K562 (cell line): ENCODE data around the gene CD68. TPM values are rescaled to one million over a fixed set of nuclear protein-coding genes. Genes with fewer than 3 reads are reported as not detected.

ENCODE experiments used
- ATAC-seq: fragments of 200-7000 bp; cut with Tn5 transposase; 3 replicates; pipeline ENCODE4 v1.9.1; 2020; ENCODE audit warnings: moderate library complexity
- BruUV-seq: library from RNA; stranded (reverse); fragments of 400-500 nt; replicated peaks from 2 replicates; lab custom pipeline; 2021; lab: Mats Ljungman, UMichigan
- CTCF ChIA-PET: fragments of 300-600 bp; formaldehyde crosslinking; extraction: SDS; loops from one replicate; lab custom pipeline; 2021; ENCODE audit warnings: low intra/inter-chr PET ratio; lab: Yijun Ruan, JAX
- POLR2A ChIA-PET: fragments of 300-600, 350-650 bp; sonication (Branson Sonifier 250); formaldehyde crosslinking; extraction: SDS; loops from one replicate; lab custom pipeline; 2021; ENCODE audit warnings: antibody characterized with exemption, inconsistent platforms; lab: Yijun Ruan, JAX
- DNase-seq, 4 experiments: peaks; one replicate each; pipeline versions ENCODE4 v3.0.0 to v3.0.0-alpha.2; 2011 to 2018; ENCODE audit warnings: low spot score in 3 of 4, mixed read lengths in 3 of 4; ENCODE audit errors: extremely low read depth in 1 of 4
- FAIRE-seq: peaks from 2 replicates; lab custom pipeline; 2011; peaks lifted over from hg19 to GRCh38; lab: Jason Lieb, UNC
- H2AFZ ChIP-seq: 2 replicates; pipeline ENCODE4 v1.6.0; 2011; ENCODE audit warnings: low read depth, low read length, control low read depth, inconsistent platforms
- H3K27ac ChIP-seq: fragments of 200-600 bp; 3 replicates; pipeline ENCODE4 v1.8.0; 2011; ENCODE audit warnings: low read depth, mild to moderate bottlenecking, control low read depth, inconsistent platforms, low read length, moderate library complexity, mixed read lengths; ENCODE audit errors: extremely low read depth
- H3K27me3 ChIP-seq, 2 experiments: fragments of 300-600 bp in 1 of 2; 2 replicates in 1 of 2; 3 replicates in 1 of 2; pipeline versions ENCODE4 v1.6.0 to v1.8.0; 2011; ENCODE audit warnings: inconsistent platforms in 2 of 2, low read length in 2 of 2, mild to moderate bottlenecking in 1 of 2, mixed read lengths in 1 of 2, moderate library complexity in 1 of 2; ENCODE audit not compliant: control insufficient read depth in 2 of 2, insufficient read depth in 2 of 2
- H3K36me3 ChIP-seq: fragments of 300-600 bp; 3 replicates; pipeline ENCODE4 v1.8.0; 2011; ENCODE audit warnings: mild to moderate bottlenecking, low read length, inconsistent platforms; ENCODE audit not compliant: control insufficient read depth, insufficient read depth
- H3K4me1 ChIP-seq, 2 experiments: fragments of 200-600 bp in 1 of 2; replicated peaks in 1 of 2; 2 replicates in 1 of 2; 3 replicates in 1 of 2; pipeline versions ENCODE4 v1.5.1 to v1.8.0; 2011; ENCODE audit warnings: inconsistent platforms in 2 of 2, low read length in 2 of 2, mild to moderate bottlenecking in 1 of 2, mixed read lengths in 1 of 2, moderate library complexity in 1 of 2; ENCODE audit not compliant: control insufficient read depth in 2 of 2, insufficient read depth in 2 of 2
- H3K4me2 ChIP-seq: 2 replicates; pipeline ENCODE4 v1.6.1; 2011; ENCODE audit warnings: low read length, control low read depth, inconsistent platforms, mixed read lengths; ENCODE audit not compliant: insufficient read depth
- H3K4me3 ChIP-seq: fragments of 200-600 bp; sonication (generic), shearing (Covaris generic); 2 replicates; pipeline ENCODE4 v1.5.1; 2016; ENCODE audit warnings: control low read depth, inconsistent platforms
- H3K79me2 ChIP-seq: fragments of 200-600 bp; 3 replicates; pipeline ENCODE4 v1.8.0; 2011; ENCODE audit warnings: low read length, inconsistent platforms; ENCODE audit not compliant: control insufficient read depth, insufficient read depth
- H3K9ac ChIP-seq, 2 experiments: 2 replicates each; pipeline versions ENCODE4 v1.6.0 to v1.6.1; 2011; ENCODE audit warnings: low read depth in 2 of 2, low read length in 2 of 2, control low read depth in 1 of 2, inconsistent platforms in 1 of 2, mild to moderate bottlenecking in 1 of 2, mixed read lengths in 1 of 2; ENCODE audit not compliant: insufficient read depth in 1 of 2
- H3K9me1 ChIP-seq: one replicate; pipeline ENCODE4 v1.6.0; 2011; ENCODE audit warnings: inconsistent platforms, mild to moderate bottlenecking, low read length, moderate library complexity; ENCODE audit not compliant: control insufficient read depth, insufficient read depth
- H3K9me3 ChIP-seq: replicated peaks from 2 replicates; pipeline ENCODE4 v1.5.1; 2011; ENCODE audit warnings: low read depth, low read length, inconsistent platforms; ENCODE audit not compliant: control insufficient read depth, insufficient read depth
- H4K20me1 ChIP-seq: replicated peaks from 2 replicates; pipeline ENCODE4 v1.6.1; 2011; ENCODE audit warnings: low read length, inconsistent platforms, mixed read lengths; ENCODE audit not compliant: control insufficient read depth, insufficient read depth
- CREM ChIP-seq: IDR thresholded peaks from 2 replicates; pipeline ENCODE4 v1.6.1; 2014; ENCODE audit warnings: antibody characterized with exemption, low read depth
- ELF2 ChIP-seq: fragments of 250-450 bp; sonication (Bioruptor Pico); IDR thresholded peaks from 2 replicates; pipeline ENCODE4 v1.5.0; 2021; ENCODE audit warnings: mild to moderate bottlenecking
- FOXK1 ChIP-seq: sonication (generic); formaldehyde crosslinking; IDR thresholded peaks from 2 replicates; pipeline ENCODE4 v1.8.0; 2022; ENCODE audit warnings: missing genetic modification reagents, mild to moderate bottlenecking, borderline replicate concordance
- HNRNPUL1 ChIP-seq: fragments of 200-400 bp; formaldehyde crosslinking; IDR thresholded peaks from 2 replicates; pipeline ENCODE4 v1.6.1; 2017; ENCODE audit warnings: low read length
- HOXB6 ChIP-seq: fragments of 250-450 bp; sonication (Bioruptor Pico); IDR thresholded peaks from 2 replicates; pipeline ENCODE4 v1.5.1; 2022; ENCODE audit warnings: mild to moderate bottlenecking, borderline replicate concordance
- IRF1 ChIP-seq: sonication (generic); formaldehyde crosslinking; IDR thresholded peaks from 2 replicates; pipeline ENCODE4 v1.8.0; 2022; ENCODE audit warnings: missing genetic modification reagents, mild to moderate bottlenecking, borderline replicate concordance
- KDM5B ChIP-seq: fragments of 200-600 bp; sonication (generic); IDR thresholded peaks from 2 replicates; pipeline ENCODE4 v1.6.1; 2012; ENCODE audit warnings: low read depth, mild to moderate bottlenecking, moderate library complexity, low read length, control low read depth, inconsistent platforms; ENCODE audit not compliant: insufficient replicate concordance
- MIER1 ChIP-seq: fragments of 450-650 bp; IDR thresholded peaks from 2 replicates; pipeline ENCODE4 v1.6.1; 2016; ENCODE audit warnings: antibody characterized with exemption, mild to moderate bottlenecking, low read depth
- NFRKB ChIP-seq: fragments of 450-650 bp; IDR thresholded peaks from 2 replicates; pipeline ENCODE4 v1.6.1; 2016; ENCODE audit warnings: low read depth
- SMAD3 ChIP-seq: fragments of 450-650 bp; formaldehyde crosslinking; conservative IDR thresholded peaks from 2 replicates; pipeline ENCODE4 v1.4.0; 2020; ENCODE audit warnings: mild to moderate bottlenecking
- ZNF134 ChIP-seq: fragments of 250-450 bp; sonication (Bioruptor Pico); conservative IDR thresholded peaks from 2 replicates; pipeline ENCODE4 v1.4.0; 2020
- ZSCAN32 ChIP-seq: fragments of 450-650 bp; formaldehyde crosslinking; IDR thresholded peaks from 2 replicates; pipeline ENCODE4 v1.4.0; 2020; ENCODE audit warnings: mild to moderate bottlenecking, moderate library complexity
- WGBS: fragments of 100-300 bp; shearing (Covaris generic); methylation state at CpG from one replicate; pipeline ENCODE4 v1.1.6; 2016; ENCODE audit warnings: low coverage, mixed read lengths; ENCODE audit not compliant: insufficient coverage; ENCODE audit errors: missing lambda C conversion rate; 5-methylcytosine and 5-hydroxymethylcytosine counted together
- in situ Hi-C: fragments of 300-500 bp; cut with MboI; formaldehyde crosslinking; loops from 4 replicates; pipeline ENCODE4 v1.15.0; 2018; ENCODE audit warnings: inconsistent platforms, mixed read lengths
- intact Hi-C: fragments of 100-400 bp; cut with micrococcal nuclease; formaldehyde crosslinking; loops from 2 replicates; pipeline ENCODE4 v1.14.2; 2022
- polyA plus RNA-seq, 8 experiments: library from polyadenylated mRNA; depleted of rRNA in 4 of 8; stranded (reverse) in 5 of 8; unstranded in 3 of 8; fragments of >200 nt; fragmentation: Nextera tagmentation in 2 of 8; fragmentation: Illumina TruSeq in 1 of 8; extraction: Ambion mirVana in 2 of 8; extraction: Trizol in 1 of 8; gene quantifications; 2 replicates each; pipeline versions ENCODE4 v1.2.1 to v1.2.3, GENCODE V29; 2011 to 2014; ENCODE audit warnings: inconsistent platforms in 1 of 8, missing spikeins in 1 of 8
- total RNA-seq, 7 experiments: library from RNA; depleted of rRNA in 6 of 7; stranded (reverse); fragments of >200 nt in 6 of 7; fragmentation: Illumina TruSeq in 2 of 7; extraction: Trizol in 2 of 7; gene quantifications; 2 replicates each; pipeline versions ENCODE4 v1.2.1 to v1.2.3, GENCODE V29; 2011 to 2021; ENCODE audit warnings: low replicate concordance in 1 of 7
- TF ChIP-seq, protein P1 (sequence below): fragments of 250-450 bp; sonication (Bioruptor Pico); IDR thresholded peaks from 2 replicates; pipeline ENCODE4 v1.5.0; 2021; ENCODE audit warnings: mild to moderate bottlenecking, moderate library complexity
- TF ChIP-seq, protein P2 (sequence below): fragments of 450-650 bp; formaldehyde crosslinking; IDR thresholded peaks from 2 replicates; pipeline ENCODE4 v1.4.0; 2022; ENCODE audit warnings: missing genetic modification characterization

Gene CD68
- total and polyA plus RNA-seq, 9 of the 15 experiments (the other 6 are each of a cell fraction or from before 2014, with no cell fraction given): 28.2 to 89.8 (median 37.7) TPM

GRCh38 chr17:7579834-7580603 is 581 bp downstream of the CD68 start:
- H3K27me3 ChIP-seq: no peaks in the 10 kb centered on the region
- peaks cover 44% of the 10 kb centered on the region for H3K36me3 ChIP-seq
- H3K27ac ChIP-seq: peak overlapping the region; percentile 81
- ChIA-PET POLR2A (interaction anchor here (0.6 to 1.9 kb wide), 12 partner anchors 9 to 266 kb away, joined by 3 to 7 read pairs (median 4); partner anchors contain the start of genes ATP1B2, POLR2A, SOX15 and TP53), CTCF (no interaction called here)
- H3K9me3 ChIP-seq: no peaks in the 10 kb centered on the region
- ATAC-seq (0 out of 3 replicates have a peak, but pooled peaks have one; percentile 1), FAIRE-seq (peak; percentile 23), DNase-seq (no peak)
- H2AFZ ChIP-seq: 0 out of 2 replicates have a peak overlapping the region, but pooled peaks have one; percentile 9
- in situ Hi-C loops (no loop called here), intact Hi-C loops (loop anchor here (5.0 kb wide), 1 partner anchor 37 kb away; no protein-coding TSS in a partner anchor)
- H3K79me2 ChIP-seq: peaks cover 75% of the 10 kb centered on the region
- peak overlapping the region; percentile 74 to 92 for H3K9ac ChIP-seq
- no TSS peak for BruUV-seq
- peaks cover 50 to 52% of the 10 kb centered on the region in 2 experiments for H3K4me1 ChIP-seq
- H3K4me2 ChIP-seq: peak overlapping the region; percentile 90
- peaks cover 5% of the 10 kb centered on the region for H3K9me1 ChIP-seq
- peaks cover 30% of the 10 kb centered on the region for H4K20me1 ChIP-seq
- WGBS: 15% methylated on average over 11 of the region's 12 CpGs
- H3K4me3 ChIP-seq: peak overlapping the region; percentile 42
- TF ChIP-seq ZSCAN32 (CRISPR knock-in tag): no peak
- 0 out of 2 replicates have a peak, but pooled peaks have one; percentile 1 for TF ChIP-seq CREM
- TF ChIP-seq, protein P1, sequence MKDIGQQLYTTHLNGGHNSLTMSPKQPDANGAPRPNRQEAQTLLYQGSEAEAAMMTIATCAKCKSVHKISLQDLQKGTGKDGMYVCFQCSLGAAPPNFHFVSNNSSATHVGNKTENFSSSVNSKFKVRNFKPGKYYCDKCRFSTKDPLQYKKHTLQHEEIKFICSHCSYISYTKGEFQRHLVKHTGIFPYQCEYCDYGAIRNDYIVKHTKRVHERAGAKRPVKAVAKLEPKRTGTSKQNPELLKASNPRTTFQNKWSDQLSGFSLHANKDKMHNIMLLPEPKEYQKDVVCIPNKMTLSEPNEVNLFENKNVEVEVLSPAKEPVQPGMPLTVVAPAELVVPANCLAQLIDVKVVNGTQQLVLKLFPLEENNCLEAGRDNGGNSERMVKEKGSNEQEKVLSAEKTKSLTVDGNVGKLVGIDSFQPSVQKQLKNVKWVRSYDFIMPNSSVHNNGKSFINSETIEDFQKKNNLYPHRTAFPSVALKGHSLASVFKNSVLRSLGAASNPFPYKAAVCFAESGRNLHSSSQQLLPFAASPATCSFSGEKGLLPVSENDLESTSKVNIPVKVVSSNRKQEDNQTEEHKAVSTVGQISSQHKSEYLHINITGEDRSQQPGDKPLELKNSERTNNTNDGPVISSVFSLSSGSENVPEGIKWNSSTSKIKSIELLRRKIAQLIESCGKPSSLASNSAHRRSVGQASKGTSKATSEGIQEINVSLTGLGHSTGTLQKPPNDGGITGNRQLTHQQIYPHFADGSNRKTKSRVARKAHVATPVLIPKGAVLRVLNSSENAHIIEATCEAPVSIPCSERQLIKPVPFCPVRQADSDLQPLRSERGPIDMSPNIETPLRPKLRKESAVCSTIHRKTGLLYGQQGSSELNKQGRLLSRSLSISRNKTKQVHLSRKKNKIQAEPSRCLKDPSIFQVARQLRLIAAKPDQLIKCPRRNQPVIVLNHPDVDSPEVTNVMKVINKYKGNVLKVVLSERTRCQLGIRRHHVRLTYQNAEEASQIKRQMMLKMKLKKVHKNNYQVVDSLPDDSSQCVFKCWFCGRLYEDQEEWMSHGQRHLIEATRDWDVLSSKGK (CRISPR knock-in tag): no peak
- TF ChIP-seq, protein P2, sequence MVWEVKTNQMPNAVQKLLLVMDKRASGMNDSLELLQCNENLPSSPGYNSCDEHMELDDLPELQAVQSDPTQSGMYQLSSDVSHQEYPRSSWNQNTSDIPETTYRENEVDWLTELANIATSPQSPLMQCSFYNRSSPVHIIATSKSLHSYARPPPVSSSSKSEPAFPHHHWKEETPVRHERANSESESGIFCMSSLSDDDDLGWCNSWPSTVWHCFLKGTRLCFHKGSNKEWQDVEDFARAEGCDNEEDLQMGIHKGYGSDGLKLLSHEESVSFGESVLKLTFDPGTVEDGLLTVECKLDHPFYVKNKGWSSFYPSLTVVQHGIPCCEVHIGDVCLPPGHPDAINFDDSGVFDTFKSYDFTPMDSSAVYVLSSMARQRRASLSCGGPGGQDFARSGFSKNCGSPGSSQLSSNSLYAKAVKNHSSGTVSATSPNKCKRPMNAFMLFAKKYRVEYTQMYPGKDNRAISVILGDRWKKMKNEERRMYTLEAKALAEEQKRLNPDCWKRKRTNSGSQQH (CRISPR knock-in tag): no peak
- TF ChIP-seq HOXB6 (CRISPR knock-in tag): no peak
- TF ChIP-seq ZNF134 (CRISPR knock-in tag): no peak
- TF ChIP-seq FOXK1: no peak
- no peak for TF ChIP-seq IRF1 (CRISPR knock-in tag)
- no peak for TF ChIP-seq MIER1
- 0 out of 2 replicates have a peak, but pooled peaks have one; percentile 39 for TF ChIP-seq NFRKB
- TF ChIP-seq KDM5B: peak; percentile 15
- TF ChIP-seq SMAD3 (CRISPR knock-in tag): no peak
- TF ChIP-seq HNRNPUL1: 0 out of 2 replicates have a peak, but pooled peaks have one; percentile 5
- no peak for TF ChIP-seq ELF2 (CRISPR knock-in tag)
